Renal pelvis (tissue), 4 donors: ENCODE measurements around the gene HECA. TPM values are rescaled to one million over a fixed set of nuclear protein-coding genes. Genes with fewer than 3 reads are reported as not detected.
"Not testable (repeated sequence)": the region's sequence is repeated elsewhere in the genome, so short reads cannot be mapped to it uniquely, and the experiment has no call there.

Experiments used
- DNase-seq: peaks from one replicate; pipeline ENCODE4 v3.0.0-alpha.2; 2013
- polyA plus RNA-seq, 3 donors: library from polyadenylated mRNA; unstranded; fragments of 120-200 nt; gene quantifications; one replicate each; pipeline ENCODE4 v1.2.1, GENCODE V29; 2013; ENCODE audit not compliant: insufficient read length in 3 of 3

HECA gene
- polyA plus RNA-seq, 3 donors, result 12.5 to 14.4 (median 14.4) TPM

GRCh38 chr6:139156551-139156950 is 21.7 kb downstream of the HECA start:
- no peak for DNase-seq

GRCh38 chr6:139157086-139157485 is 22.2 kb downstream of the HECA start:
- not testable (repeated sequence) for DNase-seq

GRCh38 chr6:139159016-139159415 is 24.1 kb downstream of the HECA start:
- DNase-seq, result no peak

GRCh38 chr6:139161169-139161568 is 26.3 kb downstream of the HECA start:
- DNase-seq, result no peak

- DNase-seq, result no peak
These were observed 27.0 kb downstream of the HECA start for GRCh38 chr6:139161817-139162284.

- no peak for DNase-seq
These were observed 29.1 kb downstream of the HECA start for GRCh38 chr6:139164001-139164400.

- DNase-seq, result no peak
These were observed 30.4 kb downstream of the HECA start for GRCh38 chr6:139165324-139165723.

GRCh38 chr6:139166238-139166955 is 31.5 kb downstream of the HECA start:
- DNase-seq, result no peak

GRCh38 chr6:139166956-139167313 is 32.1 kb downstream of the HECA start:
- no peak for DNase-seq

- no peak for DNase-seq
These were observed 37.3 kb downstream of the HECA start for GRCh38 chr6:139172151-139172550.

- DNase-seq, result no peak
These were observed 37.7 kb downstream of the HECA start for GRCh38 chr6:139172567-139172966.

- DNase-seq, result no peak
These were observed 38.3 kb downstream of the HECA start for GRCh38 chr6:139173172-139173571.

- no peak for DNase-seq
These were observed 38.9 kb downstream of the HECA start for GRCh38 chr6:139173822-139174221.

GRCh38 chr6:139174961-139175360 is 40.1 kb downstream of the HECA start:
- no peak for DNase-seq

- no peak for DNase-seq
These were observed 40.6 kb downstream of the HECA start for GRCh38 chr6:139175389-139175948.

GRCh38 chr6:139181236-139181635 is 46.4 kb downstream of the HECA start:
- no peak for DNase-seq

- no peak for DNase-seq
These were observed 49.2 kb downstream of the HECA start for GRCh38 chr6:139184047-139184446.

GRCh38 chr6:139184459-139184858 is 49.6 kb downstream of the HECA start:
- no peak for DNase-seq

- no peak for DNase-seq
These were observed 51.4 kb downstream of the HECA start for GRCh38 chr6:139186242-139186641.

GRCh38 chr6:139186692-139187091 is 51.8 kb downstream of the HECA start:
- DNase-seq, result no peak

- DNase-seq, result no peak
These were observed 52.6 kb downstream of the HECA start for GRCh38 chr6:139187489-139187888.

GRCh38 chr6:139189665-139190064 is 54.8 kb downstream of the HECA start:
- no peak for DNase-seq

GRCh38 chr6:139194740-139195139 is 59.9 kb downstream of the HECA start:
- no peak for DNase-seq
